Measurements from ENCODE around the gene TC2N.
A peak's percentile ranks its signal among the peaks of the same experiment; 100 is the strongest.

Gene TC2N

GRCh38 chr14:91885113-91885712 lies 17.9 kb upstream of the TC2N start:
- H2AFZ ChIP-seq (ENCODE audit: low read depth, low read length) = no peak overlapping the region

GRCh38 chr14:91884664-91885063 lies 17.3 kb upstream of the TC2N start:
- H4K20me1 ChIP-seq (ENCODE audit: insufficient read depth, low read length) = no peaks in the 10 kb centered on the region
- H3K4me2 ChIP-seq (ENCODE audit: low read length) = no peak overlapping the region
- H3K27me3 ChIP-seq (ENCODE audit: low read depth, low read length) = no peaks in the 10 kb centered on the region
- TF ChIP-seq CTCF (IDR thresholded peaks at IDR 0.05; ENCODE audit: low read depth, low read length) (no peak), EZH2phosphoT487 (IDR thresholded peaks at IDR 0.05; ENCODE audit: low read depth) (no peak)
- H3K4me3 ChIP-seq (ENCODE audit: low read length) = no peak overlapping the region
- no peak overlapping the region for H3K9ac ChIP-seq (ENCODE audit: low read length)
- H3K9me3 ChIP-seq (ENCODE audit: insufficient read depth, low read length) = no peaks in the 10 kb centered on the region
- no peak overlapping the region for H3K27ac ChIP-seq (ENCODE audit: low read length)
- H3K4me1 ChIP-seq (ENCODE audit: low read length) = peaks cover 17% of the 10 kb centered on the region
- no peaks in the 10 kb centered on the region for H3K79me2 ChIP-seq (ENCODE audit: low read length)
- H2AFZ ChIP-seq (ENCODE audit: low read depth, low read length) = no peak overlapping the region
- no peaks in the 10 kb centered on the region for H3K36me3 ChIP-seq (replicated peaks; ENCODE audit: low read depth, low read length)

More at GRCh38 chr14:91885113-91885712, 17.9 kb upstream of the TC2N start:
- no peaks in the 10 kb centered on the region for H4K20me1 ChIP-seq (ENCODE audit: insufficient read depth, low read length)
- no peaks in the 10 kb centered on the region for H3K36me3 ChIP-seq (replicated peaks; ENCODE audit: low read depth, low read length)
- H3K4me2 ChIP-seq (ENCODE audit: low read length) = no peak overlapping the region
- H3K9me3 ChIP-seq (ENCODE audit: insufficient read depth, low read length) = no peaks in the 10 kb centered on the region
- TF ChIP-seq CTCF (IDR thresholded peaks at IDR 0.05; ENCODE audit: low read depth, low read length) = no peak
- TF ChIP-seq EZH2phosphoT487 (IDR thresholded peaks at IDR 0.05; ENCODE audit: low read depth) = no peak
- H3K79me2 ChIP-seq (ENCODE audit: low read length) = no peaks in the 10 kb centered on the region
- H3K9ac ChIP-seq (ENCODE audit: low read length) = no peak overlapping the region
- H3K4me3 ChIP-seq (ENCODE audit: low read length) = no peak overlapping the region
- no peak overlapping the region for H3K27ac ChIP-seq (ENCODE audit: low read length)
- peaks cover 17% of the 10 kb centered on the region for H3K4me1 ChIP-seq (ENCODE audit: low read length)
- H3K27me3 ChIP-seq (ENCODE audit: low read depth, low read length) = no peaks in the 10 kb centered on the region

GRCh38 chr14:91883753-91884152 lies 16.4 kb upstream of the TC2N start:
- peaks cover 17% of the 10 kb centered on the region for H3K4me1 ChIP-seq (ENCODE audit: low read length)
- H3K4me3 ChIP-seq (ENCODE audit: low read length) = no peak overlapping the region
- H2AFZ ChIP-seq (ENCODE audit: low read depth, low read length) = no peak overlapping the region
- TF ChIP-seq CTCF (IDR thresholded peaks at IDR 0.05; ENCODE audit: low read depth, low read length) (no peak), EZH2phosphoT487 (IDR thresholded peaks at IDR 0.05; ENCODE audit: low read depth) (no peak)
- H3K9me3 ChIP-seq (ENCODE audit: insufficient read depth, low read length) = no peaks in the 10 kb centered on the region
- no peak overlapping the region for H3K4me2 ChIP-seq (ENCODE audit: low read length)
- H3K27ac ChIP-seq (ENCODE audit: low read length) = no peak overlapping the region
- H3K79me2 ChIP-seq (ENCODE audit: low read length) = no peaks in the 10 kb centered on the region
- H4K20me1 ChIP-seq (ENCODE audit: insufficient read depth, low read length) = no peaks in the 10 kb centered on the region
- no peak overlapping the region for H3K9ac ChIP-seq (ENCODE audit: low read length)
- no peaks in the 10 kb centered on the region for H3K36me3 ChIP-seq (replicated peaks; ENCODE audit: low read depth, low read length)
- no peaks in the 10 kb centered on the region for H3K27me3 ChIP-seq (ENCODE audit: low read depth, low read length)

- H3K9me3 ChIP-seq (ENCODE audit: insufficient read depth, low read length) = no peaks in the 10 kb centered on the region
- no peaks in the 10 kb centered on the region for H3K79me2 ChIP-seq (ENCODE audit: low read length)
- no peaks in the 10 kb centered on the region for H4K20me1 ChIP-seq (ENCODE audit: insufficient read depth, low read length)
- no peak overlapping the region for H3K27ac ChIP-seq (ENCODE audit: low read length)
- no peaks in the 10 kb centered on the region for H3K36me3 ChIP-seq (replicated peaks; ENCODE audit: low read depth, low read length)
- peak overlapping the region; percentile 42; the same call in 1 of the 2 replicates for H3K4me3 ChIP-seq (ENCODE audit: low read length)
- peaks cover 20% of the 10 kb centered on the region for H3K4me1 ChIP-seq (ENCODE audit: low read length)
- H2AFZ ChIP-seq (ENCODE audit: low read depth, low read length) = peak overlapping the region; percentile 35; the same call in 1 of the 2 replicates
- H3K9ac ChIP-seq (ENCODE audit: low read length) = peak overlapping the region; percentile 5; the same call in 1 of the 2 replicates
- no peak for TF ChIP-seq EZH2phosphoT487 (IDR thresholded peaks at IDR 0.05; ENCODE audit: low read depth)
- TF ChIP-seq CTCF (IDR thresholded peaks at IDR 0.05; ENCODE audit: low read depth, low read length) = no peak
- no peaks in the 10 kb centered on the region for H3K27me3 ChIP-seq (ENCODE audit: low read depth, low read length)
- peak overlapping the region; percentile 62 for H3K4me2 ChIP-seq (ENCODE audit: low read length)
Observed at GRCh38 chr14:91882776-91883175, 15.4 kb upstream of the TC2N start.

All from OCI-LY3 (cell line).